HG02938 (cell line): Measurements from ENCODE around the gene TMEM132A.

Source experiments
- ATAC-seq: cut with Tn5 transposase; IDR thresholded peaks from one replicate; pipeline ENCODE4 v1.9.1; 2021; ENCODE audit warnings: mild to moderate bottlenecking, moderate library complexity; ENCODE audit not compliant: unreplicated experiment

TMEM132A gene

DNA sequence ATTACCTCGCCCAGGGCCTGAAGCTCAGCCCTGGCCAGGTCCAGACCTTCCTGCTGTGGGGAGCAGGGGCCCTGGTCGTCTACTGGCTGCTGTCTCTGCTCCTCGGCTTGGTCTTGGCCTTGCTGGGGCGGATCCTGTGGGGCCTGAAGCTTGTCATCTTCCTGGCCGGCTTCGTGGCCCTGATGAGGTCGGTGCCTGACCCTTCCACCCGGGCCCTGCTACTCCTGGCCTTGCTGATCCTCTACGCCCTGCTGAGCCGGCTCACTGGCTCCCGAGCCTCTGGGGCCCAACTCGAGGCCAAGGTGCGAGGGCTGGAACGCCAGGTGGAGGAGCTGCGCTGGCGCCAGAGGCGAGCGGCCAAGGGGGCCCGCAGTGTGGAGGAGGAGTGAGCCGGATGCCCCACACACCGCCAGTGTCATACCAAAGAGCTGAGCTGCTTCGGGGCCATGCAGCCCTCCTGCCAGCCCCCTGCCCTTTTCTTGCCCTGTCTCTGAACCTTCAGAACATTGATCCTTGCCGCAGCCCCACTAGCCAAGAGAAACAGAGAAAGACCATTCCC is 2.4 kb upstream of the TMEM132A start:
- ATAC-seq: no peak

DNA sequence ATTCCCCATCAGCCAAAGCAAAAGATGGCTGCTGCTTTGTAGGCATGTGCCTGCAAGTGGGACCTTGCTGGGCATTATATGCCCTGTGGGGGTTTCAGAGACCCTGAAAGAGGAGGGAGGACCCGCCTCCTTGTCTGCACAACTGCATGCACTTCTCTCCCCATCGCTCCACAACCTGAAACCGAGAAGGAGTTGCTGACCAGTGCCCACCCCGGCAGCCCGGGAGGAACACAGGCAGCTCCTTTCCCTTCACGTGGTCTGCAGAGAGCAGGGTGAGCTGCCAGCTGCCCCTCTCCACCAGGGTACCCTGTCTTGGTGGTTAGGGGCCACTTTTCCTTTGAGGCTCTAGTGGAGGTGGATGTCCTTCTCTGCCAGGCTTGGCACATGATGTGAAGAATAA is 1.4 kb upstream of the TMEM132A start:
- no peak for ATAC-seq

DNA sequence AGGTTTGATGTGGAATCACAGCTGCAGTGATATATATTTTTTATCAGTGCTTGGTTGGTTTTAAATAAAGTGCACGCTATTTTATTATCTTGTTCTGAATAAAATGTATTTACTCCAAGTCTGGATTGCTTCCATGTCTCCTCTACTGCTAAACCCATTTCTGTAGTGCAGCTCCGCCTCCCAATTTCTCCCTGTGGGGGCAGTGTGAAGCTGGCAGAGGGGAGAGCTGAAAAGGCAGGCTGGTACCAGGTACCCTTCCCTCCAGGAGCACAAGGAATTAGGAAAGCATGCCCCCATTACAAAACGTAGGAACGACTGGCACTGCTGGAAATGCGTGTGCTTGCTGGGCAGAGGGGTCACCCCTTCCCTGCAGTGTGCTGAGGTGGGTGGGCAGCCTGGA is 934 bp upstream of the TMEM132A start:
- ATAC-seq: no peak

DNA sequence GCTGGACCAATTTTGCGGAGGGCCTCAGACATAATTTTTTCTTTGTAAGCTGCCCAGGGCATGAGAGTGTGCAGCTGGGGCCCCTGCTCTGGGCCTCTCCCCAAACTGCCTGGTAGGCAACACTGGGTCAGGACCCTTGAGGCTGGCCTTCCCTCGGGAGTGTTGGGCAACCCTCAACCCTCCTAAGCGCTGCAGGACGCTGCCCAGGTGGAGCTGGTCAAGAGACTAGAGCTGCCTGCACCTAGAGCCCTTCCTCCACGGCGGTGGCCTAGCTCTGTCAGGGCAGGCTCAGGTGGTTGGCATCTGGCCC is 505 bp upstream of the TMEM132A start:
- no peak for ATAC-seq

DNA sequence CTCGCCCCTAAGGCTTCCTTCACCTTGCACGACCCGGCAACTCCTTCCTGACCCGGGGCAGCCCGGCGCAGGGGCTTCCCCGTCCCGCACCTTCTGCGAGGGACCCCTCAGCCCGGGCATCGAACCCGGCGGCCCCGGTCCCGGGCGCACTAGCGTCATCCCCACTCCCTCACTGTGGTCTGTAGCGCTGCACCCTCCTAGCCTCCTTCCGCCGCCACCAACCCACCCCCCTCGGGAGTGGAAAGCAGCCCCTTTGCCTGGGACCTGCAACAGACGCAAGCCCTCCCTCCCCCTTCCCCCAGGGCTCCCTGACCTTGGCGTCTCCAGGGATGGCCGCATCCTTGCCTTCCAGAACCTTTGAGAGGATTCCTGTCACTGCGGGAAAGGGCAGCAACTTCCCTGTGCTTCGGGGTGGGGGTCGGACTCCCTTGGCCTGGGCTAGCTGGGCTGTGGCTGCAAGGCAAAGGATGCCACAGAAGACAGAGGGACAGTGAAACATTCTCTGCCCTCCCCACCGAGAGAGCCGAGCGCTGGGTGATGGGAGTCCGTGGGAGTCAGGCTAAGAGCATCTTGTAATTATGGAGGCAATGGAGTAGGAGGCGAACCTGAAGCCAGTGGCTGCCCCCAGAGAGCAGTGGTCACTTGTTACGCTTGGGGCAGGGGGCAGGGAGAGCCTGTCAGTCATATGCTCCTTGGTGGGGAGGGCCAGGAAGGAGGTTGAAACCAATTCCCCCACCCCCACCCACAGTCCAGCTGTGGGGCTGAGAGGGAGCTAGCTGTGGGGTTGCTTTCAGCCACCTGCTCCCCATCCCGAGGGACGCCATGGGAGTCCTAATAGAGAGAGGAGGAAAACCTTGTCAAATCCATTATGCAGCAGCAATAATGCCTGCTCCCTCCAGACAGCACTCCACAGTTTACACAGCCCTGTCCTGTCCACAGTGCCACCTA is 920 bp downstream of the TMEM132A start:
- ATAC-seq: no peak

DNA sequence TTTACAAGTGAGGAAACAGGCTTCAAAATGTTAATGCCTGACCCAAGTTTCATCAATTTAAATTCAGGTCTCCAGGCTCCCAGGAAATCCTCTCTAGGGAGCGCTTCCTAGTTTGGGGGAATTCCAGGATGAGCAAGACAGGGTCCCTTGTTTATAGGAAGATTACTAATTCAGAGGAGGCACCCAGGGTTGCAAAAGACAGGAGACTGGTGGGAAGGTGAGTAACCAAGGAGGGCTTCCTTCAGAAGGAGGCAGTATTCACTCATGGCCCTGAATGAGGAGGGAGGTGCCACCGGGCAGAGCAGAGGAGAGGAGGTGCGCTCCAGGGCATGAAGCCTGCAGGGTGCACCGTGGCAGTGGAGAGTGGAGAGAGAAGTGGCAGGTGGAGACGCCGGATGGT is 1.6 kb downstream of the TMEM132A start:
- ATAC-seq: no peak

DNA sequence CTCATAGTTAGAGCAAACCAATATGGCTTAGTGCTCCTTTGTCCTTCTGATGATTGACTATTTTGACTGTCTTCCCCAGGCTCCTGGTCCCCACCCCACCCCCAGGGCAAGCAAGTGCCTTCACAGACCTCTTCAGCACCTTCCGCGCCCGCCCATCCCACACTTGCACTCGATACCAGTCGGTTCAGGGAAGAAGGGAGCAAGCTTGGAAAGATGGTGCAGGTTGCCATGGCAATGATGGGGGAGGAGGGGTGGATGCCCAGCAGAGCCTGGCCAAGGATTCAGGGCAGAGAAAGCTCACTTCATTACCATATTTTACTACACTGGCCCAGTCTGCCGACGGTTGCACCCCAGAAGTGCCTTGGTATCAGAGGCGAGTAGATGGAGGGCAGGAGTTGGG is 2.2 kb downstream of the TMEM132A start:
- no peak for ATAC-seq

DNA sequence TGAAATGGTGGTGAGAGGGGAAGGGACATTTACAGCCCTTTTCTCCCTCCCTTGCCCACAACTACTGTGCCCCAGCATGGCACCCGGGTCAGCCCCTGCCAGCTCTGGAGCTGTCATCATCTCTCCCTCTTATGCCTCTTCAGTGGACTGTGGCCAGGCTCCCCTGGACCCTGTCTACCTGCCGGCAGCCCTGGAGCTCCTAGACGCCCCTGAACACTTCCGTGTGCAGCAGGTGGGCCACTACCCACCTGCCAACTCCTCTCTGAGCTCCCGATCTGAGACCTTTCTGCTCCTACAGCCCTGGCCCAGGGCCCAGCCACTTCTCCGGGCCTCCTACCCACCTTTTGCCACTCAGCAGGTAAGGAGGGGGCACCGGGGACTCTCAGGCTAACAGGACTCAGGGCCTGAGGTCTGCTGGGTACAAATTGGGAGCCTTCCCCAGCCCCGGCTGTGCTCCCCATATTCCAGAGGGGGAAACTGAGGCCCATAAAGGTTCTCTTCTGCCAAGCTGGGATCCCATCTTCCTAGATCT is 2.9 kb downstream of the TMEM132A start:
- ATAC-seq: no peak

DNA sequence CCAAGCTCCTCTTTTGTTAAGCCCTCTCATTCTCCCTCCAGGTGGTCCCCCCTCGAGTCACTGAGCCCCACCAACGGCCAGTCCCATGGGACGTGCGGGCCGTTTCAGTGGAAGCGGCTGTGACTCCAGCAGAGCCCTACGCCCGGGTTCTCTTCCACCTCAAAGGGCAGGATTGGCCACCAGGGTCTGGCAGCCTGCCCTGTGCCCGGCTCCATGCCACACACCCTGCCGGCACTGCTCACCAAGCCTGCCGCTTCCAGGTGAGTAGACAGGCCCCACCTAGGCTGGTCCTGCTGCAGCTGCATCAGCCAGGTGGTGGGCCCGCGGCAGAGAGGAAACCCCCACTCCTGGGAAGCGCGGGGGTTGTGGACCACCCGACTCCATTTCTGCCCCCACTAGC is 3.3 kb downstream of the TMEM132A start:
- no peak for ATAC-seq

DNA sequence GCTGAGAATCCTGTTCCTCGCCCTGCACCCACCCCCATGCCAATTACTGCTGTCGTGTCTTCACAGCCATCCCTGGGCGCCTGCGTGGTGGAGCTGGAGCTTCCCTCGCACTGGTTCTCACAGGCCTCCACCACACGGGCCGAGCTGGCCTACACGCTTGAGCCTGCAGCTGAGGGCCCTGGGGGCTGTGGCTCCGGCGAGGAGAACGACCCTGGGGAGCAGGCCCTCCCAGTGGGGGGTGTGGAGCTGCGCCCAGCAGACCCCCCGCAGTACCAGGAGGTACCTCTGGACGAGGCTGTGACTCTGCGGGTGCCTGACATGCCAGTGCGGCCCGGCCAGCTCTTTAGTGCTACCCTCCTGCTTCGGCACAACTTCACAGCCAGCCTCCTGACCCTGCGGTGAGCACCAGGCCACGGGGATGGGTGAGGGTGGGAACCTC is 4.3 kb downstream of the TMEM132A start:
- ATAC-seq: no peak

DNA sequence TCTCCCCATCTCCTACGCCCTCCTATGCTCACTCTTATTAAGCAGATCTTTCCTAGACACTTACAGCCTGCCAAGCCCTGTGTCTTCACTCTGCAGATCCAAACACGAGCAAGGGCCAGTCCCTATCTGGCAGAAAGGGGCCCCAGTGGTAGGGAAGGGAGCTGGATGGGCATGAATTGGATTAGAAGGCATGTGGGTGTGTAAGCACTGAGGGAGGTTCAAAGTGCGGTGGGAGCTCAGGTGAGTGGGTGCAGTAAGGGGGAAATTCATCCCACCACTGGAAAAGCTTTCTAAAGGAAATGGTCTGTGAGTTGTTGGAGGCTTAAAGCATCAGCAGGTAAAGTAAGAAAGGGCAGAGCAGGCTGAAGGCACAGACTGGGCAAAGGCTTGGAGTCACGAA is 5.5 kb downstream of the TMEM132A start:
- ATAC-seq: no peak

DNA sequence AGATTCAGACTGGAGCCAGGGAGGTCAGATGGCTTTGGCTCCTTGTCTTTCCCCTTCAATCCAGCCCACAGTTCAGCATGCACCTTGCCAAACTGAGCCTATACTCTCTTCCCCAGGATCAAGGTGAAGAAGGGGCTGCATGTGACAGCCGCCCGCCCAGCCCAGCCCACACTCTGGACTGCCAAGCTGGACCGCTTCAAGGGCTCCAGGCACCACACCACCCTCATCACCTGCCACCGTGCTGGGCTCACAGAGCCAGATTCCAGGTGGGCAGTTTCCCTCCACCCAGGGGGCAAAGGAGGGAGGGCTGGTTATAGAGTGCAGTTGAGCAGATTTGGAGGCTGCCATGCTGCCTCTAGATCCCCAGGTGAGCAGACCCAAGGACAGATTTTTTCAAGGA is 6.1 kb downstream of the TMEM132A start:
- ATAC-seq: no peak

DNA sequence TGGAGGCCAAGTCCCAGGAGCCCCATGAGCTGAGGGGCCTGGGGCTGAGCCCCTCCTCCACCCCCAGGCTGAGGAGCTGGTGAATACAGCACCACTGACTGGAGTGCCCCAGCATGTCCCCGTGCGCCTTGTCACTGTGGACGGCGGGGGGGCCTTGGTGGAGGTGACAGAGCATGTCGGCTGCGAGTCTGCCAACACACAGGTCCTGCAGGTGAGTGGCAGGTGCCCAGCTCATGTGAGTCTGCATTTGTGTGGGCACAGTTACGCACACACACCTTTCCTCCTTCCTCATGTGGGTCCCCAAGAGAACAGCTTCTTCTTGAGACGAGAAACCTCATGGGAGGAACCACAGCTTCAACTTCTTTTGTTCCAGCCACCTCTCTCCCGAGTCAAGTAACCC is 7.7 kb downstream of the TMEM132A start:
- ATAC-seq: no peak

DNA sequence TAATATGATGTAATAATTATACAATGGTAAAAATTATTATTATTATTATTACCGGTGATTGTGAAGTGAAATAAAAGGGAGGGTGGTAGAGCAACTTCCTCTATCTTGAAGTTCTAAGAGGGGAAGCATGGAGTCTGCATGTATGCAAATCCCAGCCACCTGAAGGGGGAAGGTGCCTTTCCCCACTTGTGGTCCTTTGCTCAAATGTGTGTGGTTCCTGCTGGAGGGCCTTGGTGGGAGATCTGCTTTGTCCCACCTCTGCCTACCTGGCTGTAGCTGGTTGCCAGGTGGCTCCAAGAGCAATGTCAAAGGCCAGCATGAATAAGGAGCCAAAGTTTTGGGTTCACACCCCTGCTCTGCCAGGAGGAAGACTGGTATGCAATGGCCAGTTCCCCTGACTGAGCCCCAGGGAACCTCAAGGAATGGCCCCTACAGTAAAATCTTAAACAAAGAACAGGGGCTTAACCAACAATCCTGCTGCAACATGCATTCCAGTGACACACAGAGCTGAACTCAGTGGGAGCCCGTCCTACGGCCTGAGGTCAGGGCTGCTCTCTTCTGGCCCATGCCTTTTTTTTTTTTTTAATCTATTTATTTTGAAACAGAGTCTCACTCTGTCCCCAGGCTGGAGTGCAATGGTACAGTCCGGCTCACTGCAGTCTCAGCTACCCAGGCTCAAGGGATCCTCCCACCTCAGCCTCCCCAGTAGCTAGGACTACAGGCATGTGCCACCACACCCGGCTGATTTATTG is 8.5 kb downstream of the TMEM132A start:
- no peak for ATAC-seq

DNA sequence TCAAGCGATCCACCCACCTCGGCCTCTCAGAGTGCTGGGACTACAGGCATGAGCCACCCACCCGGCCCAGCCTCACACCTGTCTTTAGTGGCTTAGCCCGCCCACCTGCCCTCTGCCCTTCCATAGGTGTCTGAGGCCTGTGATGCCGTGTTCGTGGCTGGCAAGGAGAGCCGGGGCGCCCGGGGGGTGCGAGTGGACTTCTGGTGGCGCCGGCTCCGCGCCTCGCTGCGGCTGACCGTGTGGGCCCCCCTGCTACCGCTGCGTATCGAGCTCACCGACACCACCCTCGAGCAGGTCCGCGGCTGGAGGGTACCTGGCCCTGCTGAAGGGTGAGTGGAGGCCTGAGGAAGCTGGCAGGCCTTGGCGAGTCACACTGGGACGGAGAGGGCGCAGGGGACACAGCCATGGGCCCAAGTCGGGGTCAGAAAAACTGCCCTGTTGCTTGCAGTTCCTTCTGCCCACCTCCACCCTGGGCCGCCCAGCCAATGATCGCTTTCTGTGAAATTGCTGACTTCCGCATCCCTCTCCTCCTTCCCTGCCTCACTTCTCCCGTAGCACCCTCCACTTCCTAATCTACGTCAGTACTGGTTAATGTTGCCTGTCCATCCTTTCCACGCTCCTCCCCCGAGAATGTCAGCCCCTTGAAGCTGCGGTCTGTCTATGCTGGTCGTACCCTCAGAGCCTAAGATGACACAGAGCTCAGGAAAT is 9.3 kb downstream of the TMEM132A start:
- no peak for ATAC-seq

DNA sequence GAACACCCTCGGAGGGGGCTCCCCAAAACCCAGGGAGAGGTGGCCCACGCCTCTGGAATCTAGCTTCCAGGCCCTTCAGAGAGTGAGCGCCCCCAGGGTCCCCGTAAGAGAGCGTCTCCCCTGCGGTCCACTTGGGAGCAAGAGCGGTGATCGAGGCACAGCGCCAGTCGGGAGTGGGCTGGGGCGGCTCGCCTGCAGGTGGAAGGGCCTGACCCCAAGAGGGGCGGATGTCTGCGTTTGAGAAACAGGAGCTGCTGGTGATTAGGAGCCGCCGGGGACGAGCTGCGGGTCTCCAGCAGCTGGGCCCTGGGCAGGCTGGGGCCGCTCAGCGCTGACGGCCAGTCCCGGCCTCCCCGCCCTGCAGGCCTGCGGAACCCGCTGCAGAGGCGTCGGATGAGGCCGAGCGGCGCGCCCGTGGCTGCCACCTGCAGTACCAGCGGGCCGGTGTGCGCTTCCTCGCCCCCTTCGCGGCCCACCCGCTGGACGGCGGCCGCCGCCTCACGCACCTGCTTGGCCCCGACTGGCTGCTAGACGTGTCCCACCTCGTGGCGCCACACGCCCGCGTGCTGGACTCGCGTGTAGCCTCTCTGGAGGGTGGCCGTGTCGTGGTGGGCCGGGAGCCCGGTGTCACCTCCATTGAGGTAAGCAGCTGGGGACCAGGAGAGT is 10.0 kb downstream of the TMEM132A start:
- no peak for ATAC-seq

DNA sequence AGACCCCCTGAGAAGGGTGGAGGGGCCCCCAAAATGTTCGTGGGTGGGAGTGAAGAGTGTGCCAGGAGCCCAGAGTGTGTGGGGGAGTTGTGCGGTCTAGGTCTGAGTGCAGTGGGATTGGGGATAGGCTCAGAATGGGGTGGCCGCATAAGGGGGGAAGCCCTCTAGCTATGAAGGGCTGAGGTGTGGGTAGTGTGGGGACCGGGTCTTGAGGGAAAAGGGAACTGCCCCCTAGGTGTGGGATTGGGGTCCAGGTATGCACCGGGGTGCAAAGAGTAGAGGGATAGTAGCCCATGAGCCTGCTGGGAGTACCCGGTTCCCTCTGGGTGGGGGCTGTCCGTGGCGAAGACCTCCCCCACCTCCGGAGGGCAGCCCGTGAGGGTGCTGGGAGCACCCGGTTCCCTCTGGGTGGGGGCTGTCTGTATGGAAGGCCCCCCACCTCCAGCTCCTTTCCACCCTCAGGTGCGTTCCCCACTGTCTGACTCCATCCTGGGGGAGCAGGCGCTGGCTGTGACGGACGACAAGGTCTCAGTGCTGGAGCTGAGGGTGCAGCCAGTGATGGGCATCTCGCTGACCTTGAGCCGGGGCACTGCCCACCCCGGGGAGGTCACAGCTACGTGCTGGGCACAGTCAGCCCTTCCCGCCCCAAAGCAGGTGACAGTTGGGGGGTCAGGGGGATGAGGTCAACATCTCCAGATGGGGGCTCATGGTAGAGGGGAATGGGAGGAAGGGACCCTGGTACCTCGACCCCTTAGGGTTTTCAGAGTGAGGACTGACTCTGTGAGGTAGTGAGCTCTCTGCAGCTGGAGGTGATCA is 10.7 kb downstream of the TMEM132A start:
- no peak for ATAC-seq

DNA sequence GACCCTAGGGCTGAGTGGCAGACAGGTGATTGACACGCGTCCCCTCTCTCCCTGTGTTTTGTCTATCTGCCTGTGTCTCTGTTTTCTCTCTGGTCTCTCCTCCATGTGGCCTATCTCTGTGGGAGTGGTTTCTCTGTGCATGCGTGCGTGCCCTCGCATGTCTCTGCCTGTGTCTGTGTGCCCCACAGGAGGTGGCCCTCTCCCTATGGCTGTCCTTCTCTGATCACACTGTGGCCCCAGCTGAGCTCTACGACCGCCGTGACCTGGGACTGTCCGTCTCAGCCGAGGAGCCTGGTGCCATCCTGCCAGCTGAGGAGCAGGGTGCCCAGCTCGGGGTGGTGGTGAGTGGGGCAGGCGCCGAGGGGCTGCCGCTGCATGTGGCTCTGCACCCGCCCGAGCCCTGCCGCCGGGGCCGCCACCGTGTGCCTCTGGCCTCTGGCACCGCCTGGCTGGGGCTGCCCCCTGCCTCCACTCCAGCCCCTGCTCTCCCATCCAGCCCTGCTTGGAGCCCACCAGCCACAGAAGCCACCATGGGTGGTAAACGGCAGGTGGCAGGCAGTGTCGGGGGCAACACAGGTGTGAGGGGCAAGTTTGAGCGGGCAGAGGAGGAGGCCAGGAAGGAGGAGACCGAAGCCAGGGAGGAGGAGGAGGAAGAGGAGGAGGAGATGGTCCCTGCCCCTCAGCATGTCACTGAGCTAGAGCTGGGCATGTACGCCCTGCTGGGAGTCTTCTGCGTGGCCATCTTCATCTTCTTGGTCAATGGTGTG is 11.6 kb downstream of the TMEM132A start:
- ATAC-seq: no peak
